ENCODE data around the gene UBL7. TPM values are rescaled to one million over a fixed set of nuclear protein-coding genes. Genes with fewer than 3 reads are reported as not detected.
A peak's percentile ranks its signal among the peaks of the same experiment; 100 is the strongest.

The UBL7 gene, protein sequence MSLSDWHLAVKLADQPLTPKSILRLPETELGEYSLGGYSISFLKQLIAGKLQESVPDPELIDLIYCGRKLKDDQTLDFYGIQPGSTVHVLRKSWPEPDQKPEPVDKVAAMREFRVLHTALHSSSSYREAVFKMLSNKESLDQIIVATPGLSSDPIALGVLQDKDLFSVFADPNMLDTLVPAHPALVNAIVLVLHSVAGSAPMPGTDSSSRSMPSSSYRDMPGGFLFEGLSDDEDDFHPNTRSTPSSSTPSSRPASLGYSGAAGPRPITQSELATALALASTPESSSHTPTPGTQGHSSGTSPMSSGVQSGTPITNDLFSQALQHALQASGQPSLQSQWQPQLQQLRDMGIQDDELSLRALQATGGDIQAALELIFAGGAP
- total RNA-seq: 10 to 100 TPM; 12.7 to 17.6 TPM
- polyA plus RNA-seq: 10 to 100 TPM; 18.9 to 19.5 TPM

GRCh38 chr15:74460871-74461846 is at the start of gene UBL7:
Gene UBL7, minus strand, starts transcription at chr15:74461160. Its CDS starts 2,293 bp downstream, at chr15:74458867.
- WGBS: under 1% methylated on average over 54 of the region's 54 CpGs
- H3K9me3 ChIP-seq (ENCODE audit: control insufficient read depth in 4 of 4, low read length in 3 of 4): no peaks in the 10 kb centered on the region
- peak within 1 kb of the TSS; percentile 67 to 95 (median 77) for H3K4me3 ChIP-seq (ENCODE audit: low read depth in 1 of 3, low read length in 3 of 3)
- peaks cover 6 to 19% (median 16%) of the 10 kb centered on the region in 4 donors for H3K4me1 ChIP-seq (ENCODE audit: control insufficient read depth in 4 of 4, insufficient read depth in 4 of 4, low read length in 3 of 4)
- peak within 1 kb of the TSS; percentile 98 to 100 for H3K9ac ChIP-seq (ENCODE audit: low read depth in 1 of 2, low read length in 2 of 2)
- no peaks in the 10 kb centered on the region for H3K27me3 ChIP-seq (ENCODE audit: control insufficient read depth in 4 of 4, insufficient read depth in 4 of 4, low read length in 3 of 4)
- H3K27ac ChIP-seq (ENCODE audit: low read depth in 1 of 2, low read length in 2 of 2): peak within 1 kb of the TSS; percentile 65 to 89
- TF ChIP-seq HNF4A (conservative IDR thresholded peaks at IDR 0.05) (peak; percentile 28 to 34), YY1 (IDR thresholded peaks at IDR 0.05) (peak; percentile 85), SP1 (IDR thresholded peaks at IDR 0.05) (peak; percentile 84), RXRA (IDR thresholded peaks at IDR 0.05) (peak in 1 of 2 donors; percentile 56), GABPA (IDR thresholded peaks at IDR 0.05 in 1 of 2, conservative IDR thresholded peaks at IDR 0.05 in 1 of 2) (peak; percentile 93 to 99), CTCF (IDR thresholded peaks at IDR 0.05; ENCODE audit: low read depth, low read length, missing input control) (peak; percentile 19), EGR1 (IDR thresholded peaks at IDR 0.05; ENCODE audit: low read depth in 2 of 2) (peak; percentile 91), ATF3 (IDR thresholded peaks at IDR 0.05) (peak; percentile 32), HNF4G (IDR thresholded peaks at IDR 0.05) (no peak), NR2F2 (IDR thresholded peaks at IDR 0.05) (no peak), FOXA2 (IDR thresholded peaks at IDR 0.05) (peak; percentile 56), JUND (IDR thresholded peaks at IDR 0.05) (peak in 1 of 2 donors; percentile 23), FOXA1 (IDR thresholded peaks at IDR 0.05) (peak; percentile 27), RAD21 (IDR thresholded peaks at IDR 0.05) (peak; percentile 71 to 73), TAF1 (conservative IDR thresholded peaks at IDR 0.05) (peak; percentile 98)
- TF ChIP-seq, protein P1, sequence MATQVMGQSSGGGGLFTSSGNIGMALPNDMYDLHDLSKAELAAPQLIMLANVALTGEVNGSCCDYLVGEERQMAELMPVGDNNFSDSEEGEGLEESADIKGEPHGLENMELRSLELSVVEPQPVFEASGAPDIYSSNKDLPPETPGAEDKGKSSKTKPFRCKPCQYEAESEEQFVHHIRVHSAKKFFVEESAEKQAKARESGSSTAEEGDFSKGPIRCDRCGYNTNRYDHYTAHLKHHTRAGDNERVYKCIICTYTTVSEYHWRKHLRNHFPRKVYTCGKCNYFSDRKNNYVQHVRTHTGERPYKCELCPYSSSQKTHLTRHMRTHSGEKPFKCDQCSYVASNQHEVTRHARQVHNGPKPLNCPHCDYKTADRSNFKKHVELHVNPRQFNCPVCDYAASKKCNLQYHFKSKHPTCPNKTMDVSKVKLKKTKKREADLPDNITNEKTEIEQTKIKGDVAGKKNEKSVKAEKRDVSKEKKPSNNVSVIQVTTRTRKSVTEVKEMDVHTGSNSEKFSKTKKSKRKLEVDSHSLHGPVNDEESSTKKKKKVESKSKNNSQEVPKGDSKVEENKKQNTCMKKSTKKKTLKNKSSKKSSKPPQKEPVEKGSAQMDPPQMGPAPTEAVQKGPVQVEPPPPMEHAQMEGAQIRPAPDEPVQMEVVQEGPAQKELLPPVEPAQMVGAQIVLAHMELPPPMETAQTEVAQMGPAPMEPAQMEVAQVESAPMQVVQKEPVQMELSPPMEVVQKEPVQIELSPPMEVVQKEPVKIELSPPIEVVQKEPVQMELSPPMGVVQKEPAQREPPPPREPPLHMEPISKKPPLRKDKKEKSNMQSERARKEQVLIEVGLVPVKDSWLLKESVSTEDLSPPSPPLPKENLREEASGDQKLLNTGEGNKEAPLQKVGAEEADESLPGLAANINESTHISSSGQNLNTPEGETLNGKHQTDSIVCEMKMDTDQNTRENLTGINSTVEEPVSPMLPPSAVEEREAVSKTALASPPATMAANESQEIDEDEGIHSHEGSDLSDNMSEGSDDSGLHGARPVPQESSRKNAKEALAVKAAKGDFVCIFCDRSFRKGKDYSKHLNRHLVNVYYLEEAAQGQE (IDR thresholded peaks at IDR 0.05): peak; percentile 92
- TF ChIP-seq, protein P2, sequence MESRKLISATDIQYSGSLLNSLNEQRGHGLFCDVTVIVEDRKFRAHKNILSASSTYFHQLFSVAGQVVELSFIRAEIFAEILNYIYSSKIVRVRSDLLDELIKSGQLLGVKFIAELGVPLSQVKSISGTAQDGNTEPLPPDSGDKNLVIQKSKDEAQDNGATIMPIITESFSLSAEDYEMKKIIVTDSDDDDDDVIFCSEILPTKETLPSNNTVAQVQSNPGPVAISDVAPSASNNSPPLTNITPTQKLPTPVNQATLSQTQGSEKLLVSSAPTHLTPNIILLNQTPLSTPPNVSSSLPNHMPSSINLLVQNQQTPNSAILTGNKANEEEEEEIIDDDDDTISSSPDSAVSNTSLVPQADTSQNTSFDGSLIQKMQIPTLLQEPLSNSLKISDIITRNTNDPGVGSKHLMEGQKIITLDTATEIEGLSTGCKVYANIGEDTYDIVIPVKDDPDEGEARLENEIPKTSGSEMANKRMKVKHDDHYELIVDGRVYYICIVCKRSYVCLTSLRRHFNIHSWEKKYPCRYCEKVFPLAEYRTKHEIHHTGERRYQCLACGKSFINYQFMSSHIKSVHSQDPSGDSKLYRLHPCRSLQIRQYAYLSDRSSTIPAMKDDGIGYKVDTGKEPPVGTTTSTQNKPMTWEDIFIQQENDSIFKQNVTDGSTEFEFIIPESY (IDR thresholded peaks at IDR 0.05): peak; percentile 79
- TF ChIP-seq, protein P3, sequence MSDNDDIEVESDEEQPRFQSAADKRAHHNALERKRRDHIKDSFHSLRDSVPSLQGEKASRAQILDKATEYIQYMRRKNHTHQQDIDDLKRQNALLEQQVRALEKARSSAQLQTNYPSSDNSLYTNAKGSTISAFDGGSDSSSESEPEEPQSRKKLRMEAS (IDR thresholded peaks at IDR 0.05): peak; percentile 79
- peaks cover 1 to 9% (median 4%) of the 10 kb centered on the region in 4 donors for H3K36me3 ChIP-seq (ENCODE audit: control insufficient read depth in 4 of 4, insufficient read depth in 3 of 4, low read depth in 1 of 4, low read length in 3 of 4)
- peak; percentile 98 for DNase-seq (ENCODE audit: low spot score)
